Tibial artery (tissue), 4 donors: Measurements from ENCODE around the gene MGMT.

ENCODE experiments used
- DNase-seq, 2 donors: peaks; one replicate each; pipeline ENCODE4 v3.0.0-alpha.2; 2019
- H3K27ac ChIP-seq, 2 donors: fragments of 200-600 bp; sonication (generic) in 1 of 2; 1 replicate in 1 of 2; 2 replicates in 1 of 2; pipeline ENCODE4 v1.5.1; 2018 to 2019; ENCODE audit warnings: mild to moderate bottlenecking in 1 of 2
- H3K27me3 ChIP-seq, 2 donors: fragments of 200-600 bp; sonication (generic) in 1 of 2; one replicate each; pipeline versions ENCODE4 v1.5.1 to v1.6.0; 2016 to 2019
- H3K36me3 ChIP-seq, 3 donors: fragments of 200-600 bp; sonication (generic) in 2 of 3; one replicate each; pipeline ENCODE4 v1.5.1; 2016 to 2019; ENCODE audit warnings: mild to moderate bottlenecking in 2 of 3
- H3K4me1 ChIP-seq, 4 donors: fragments of 200-600 bp; sonication (generic) in 2 of 4; 1 replicate in 3 of 4; 2 replicates in 1 of 4; pipeline ENCODE4 v1.5.1; 2016 to 2019
- H3K4me3 ChIP-seq, 2 donors: fragments of 200-600 bp; sonication (generic) in 1 of 2; 1 replicate in 1 of 2; 2 replicates in 1 of 2; pipeline ENCODE4 v1.5.1; 2018 to 2019; ENCODE audit warnings: mild to moderate bottlenecking in 2 of 2
- H3K9me3 ChIP-seq, 3 donors: fragments of 200-600 bp; sonication (generic) in 1 of 3; one replicate each; pipeline ENCODE4 v1.5.1; 2016 to 2019
- intact Hi-C: fragments of 100-400 bp; cut with DNase I; formaldehyde crosslinking; loops from one replicate; pipeline ENCODE4 v1.15.0; 2023; ENCODE audit warnings: low total_unique reads
- TF ChIP-seq, protein P1 (sequence below), 2 experiments: fragments of 200-600 bp in 1 of 2; fragments of 450-650 bp in 1 of 2; IDR thresholded peaks; one replicate each; pipeline ENCODE4 v1.5.1; 2017 to 2019; ENCODE audit warnings: antibody characterized with exemption in 2 of 2, mild to moderate bottlenecking in 1 of 2, moderate library complexity in 1 of 2

The MGMT gene

DNA sequence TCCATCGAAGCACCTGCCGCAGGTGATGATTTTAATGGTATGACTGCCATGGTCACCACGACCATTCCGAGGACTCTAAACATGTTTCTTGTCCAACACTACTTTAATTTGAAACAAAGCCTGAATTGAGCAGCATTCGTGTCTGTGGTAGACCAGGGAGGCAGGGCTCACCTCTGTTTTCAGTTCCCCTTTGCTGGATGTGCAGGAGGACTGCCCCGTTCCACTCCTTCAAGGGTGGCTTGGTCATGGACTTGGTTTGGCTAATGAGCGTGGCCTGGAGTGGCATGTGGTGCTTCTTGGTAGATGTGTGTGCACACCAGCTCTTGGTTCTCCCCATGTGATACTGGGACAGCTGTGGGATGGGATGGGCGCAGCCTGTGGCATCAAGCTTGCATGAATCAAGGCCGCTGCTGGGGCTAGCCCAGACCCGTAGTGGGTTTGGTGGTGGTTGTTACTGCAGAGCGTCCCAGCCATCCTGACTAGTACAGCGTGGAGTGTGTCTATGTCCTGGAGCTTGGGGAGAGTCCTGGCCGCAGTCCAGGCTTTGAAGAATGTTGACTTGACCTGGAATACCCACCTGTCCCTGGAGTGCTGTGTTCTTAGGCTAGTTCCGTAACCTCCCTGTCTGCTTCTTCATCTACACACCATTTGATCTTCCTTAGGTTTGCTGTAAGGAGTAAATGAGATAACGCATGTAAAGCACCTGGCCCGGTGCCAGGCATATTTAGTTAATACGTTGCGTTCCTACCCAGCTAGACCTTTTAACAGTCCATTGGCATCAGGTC lies 34.8 kb downstream of the MGMT start:
- H3K27me3 ChIP-seq, result no peaks in the 10 kb centered on the region
- TF ChIP-seq, protein P1, sequence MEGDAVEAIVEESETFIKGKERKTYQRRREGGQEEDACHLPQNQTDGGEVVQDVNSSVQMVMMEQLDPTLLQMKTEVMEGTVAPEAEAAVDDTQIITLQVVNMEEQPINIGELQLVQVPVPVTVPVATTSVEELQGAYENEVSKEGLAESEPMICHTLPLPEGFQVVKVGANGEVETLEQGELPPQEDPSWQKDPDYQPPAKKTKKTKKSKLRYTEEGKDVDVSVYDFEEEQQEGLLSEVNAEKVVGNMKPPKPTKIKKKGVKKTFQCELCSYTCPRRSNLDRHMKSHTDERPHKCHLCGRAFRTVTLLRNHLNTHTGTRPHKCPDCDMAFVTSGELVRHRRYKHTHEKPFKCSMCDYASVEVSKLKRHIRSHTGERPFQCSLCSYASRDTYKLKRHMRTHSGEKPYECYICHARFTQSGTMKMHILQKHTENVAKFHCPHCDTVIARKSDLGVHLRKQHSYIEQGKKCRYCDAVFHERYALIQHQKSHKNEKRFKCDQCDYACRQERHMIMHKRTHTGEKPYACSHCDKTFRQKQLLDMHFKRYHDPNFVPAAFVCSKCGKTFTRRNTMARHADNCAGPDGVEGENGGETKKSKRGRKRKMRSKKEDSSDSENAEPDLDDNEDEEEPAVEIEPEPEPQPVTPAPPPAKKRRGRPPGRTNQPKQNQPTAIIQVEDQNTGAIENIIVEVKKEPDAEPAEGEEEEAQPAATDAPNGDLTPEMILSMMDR (IDR thresholded peaks at IDR 0.05), result no peak
- intact Hi-C loops, result no loop called here
- no peak overlapping the region for H3K4me3 ChIP-seq
- H3K27ac ChIP-seq, result no peak overlapping the region
- no peak for DNase-seq
- no peaks in the 10 kb centered on the region for H3K9me3 ChIP-seq
- H3K36me3 ChIP-seq, result peaks cover 0 to 5% (median 0%) of the 10 kb centered on the region in 3 donors
- H3K4me1 ChIP-seq, result no peaks in the 10 kb centered on the region

DNA sequence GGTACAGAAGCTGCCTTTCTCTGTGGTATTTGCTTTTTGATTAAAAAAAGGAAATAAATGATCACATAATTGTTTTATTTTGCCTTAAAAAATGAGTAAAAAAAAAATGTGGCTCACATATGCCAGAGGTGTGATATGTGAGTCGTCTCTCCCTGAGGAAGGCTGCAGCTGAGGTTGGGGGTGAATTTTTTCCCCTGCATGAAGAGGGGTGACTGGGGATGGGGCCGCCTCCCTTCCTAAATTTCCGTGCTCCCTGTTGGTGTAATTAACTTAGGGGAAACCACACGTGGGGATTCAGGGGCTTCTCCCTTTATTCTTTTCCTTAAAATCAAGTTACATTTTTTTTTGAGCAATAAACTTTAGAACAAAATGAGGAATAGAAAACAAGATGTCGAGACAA lies 35.4 kb downstream of the MGMT start:
- Histone ChIP-seq H3K27ac (no peak overlapping the region), H3K27me3 (no peaks in the 10 kb centered on the region), H3K4me3 (no peak overlapping the region), H3K4me1 (no peaks in the 10 kb centered on the region), H3K9me3 (no peaks in the 10 kb centered on the region), H3K36me3 (no peaks in the 10 kb centered on the region)
- intact Hi-C loops, result no loop called here
- no peak for DNase-seq
- TF ChIP-seq, protein P1 (IDR thresholded peaks at IDR 0.05), result no peak

DNA sequence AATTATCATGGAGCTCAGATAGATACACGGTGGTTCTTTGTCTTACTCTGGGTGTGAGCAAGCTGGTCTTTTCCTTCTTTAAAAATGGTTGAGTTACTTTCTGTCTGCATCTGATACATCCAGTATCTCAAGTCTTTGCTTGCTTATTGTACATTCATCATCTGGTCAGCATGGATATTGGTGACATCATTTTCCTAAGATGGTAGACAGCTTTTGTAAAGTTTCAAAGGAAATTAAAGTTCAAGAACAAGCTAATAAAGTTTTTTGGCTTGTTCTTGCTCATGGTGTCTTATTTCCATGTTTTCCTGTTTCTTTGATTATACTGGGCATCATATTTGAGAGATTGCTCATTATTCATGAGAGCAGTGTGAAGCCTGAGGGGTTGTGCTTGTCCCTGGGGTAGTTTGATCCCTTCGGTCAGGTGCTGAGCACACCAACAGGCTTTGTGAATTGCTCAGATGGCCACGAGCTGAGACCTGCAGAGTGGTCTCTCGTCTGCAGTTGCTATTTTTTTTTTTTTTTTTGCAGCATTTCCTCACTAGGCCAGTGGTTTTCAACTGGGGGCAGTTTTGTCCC lies 38.5 kb downstream of the MGMT start:
- Histone ChIP-seq H3K4me3 (no peak overlapping the region), H3K27me3 (no peaks in the 10 kb centered on the region), H3K4me1 (no peaks in the 10 kb centered on the region), H3K27ac (no peak overlapping the region), H3K9me3 (no peaks in the 10 kb centered on the region), H3K36me3 (no peaks in the 10 kb centered on the region)
- TF ChIP-seq, protein P1 (IDR thresholded peaks at IDR 0.05), result no peak
- intact Hi-C loops, result no loop called here
- no peak for DNase-seq

DNA sequence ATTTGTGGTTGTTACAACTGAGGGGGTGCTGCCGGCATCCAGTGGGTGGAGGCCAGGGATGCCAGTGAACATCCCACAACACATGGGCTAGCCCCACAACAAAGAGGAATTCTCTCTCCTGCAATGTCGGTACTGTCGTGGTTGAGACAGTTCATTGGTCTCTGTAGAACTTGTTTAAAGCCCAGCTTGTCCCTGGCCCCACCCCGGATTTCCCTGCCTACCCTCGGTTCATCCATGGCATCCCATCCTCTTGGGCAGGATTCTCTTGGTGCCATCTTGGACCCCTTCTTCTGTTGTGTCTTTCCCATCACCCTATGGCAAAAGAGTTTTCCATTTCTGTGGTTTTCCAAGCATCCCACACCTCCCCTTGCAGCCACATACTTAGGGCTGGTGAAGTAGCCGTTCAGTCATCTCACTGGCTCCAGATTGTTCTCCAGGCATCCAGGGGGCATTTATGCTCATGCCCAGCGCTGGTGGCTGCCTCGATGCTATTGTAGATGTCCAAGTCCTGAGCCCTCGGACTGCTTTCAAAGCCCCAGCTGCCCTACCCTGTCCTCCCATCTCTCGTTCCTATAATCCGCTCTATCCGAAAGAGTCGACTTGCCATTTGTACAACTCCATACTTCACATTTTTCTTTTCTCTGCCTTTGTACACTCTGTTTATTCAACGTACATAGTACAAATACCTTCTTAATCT lies 39.2 kb downstream of the MGMT start:
- TF ChIP-seq, protein P1 (IDR thresholded peaks at IDR 0.05), result no peak
- no peak for DNase-seq
- no peaks in the 10 kb centered on the region for H3K4me1 ChIP-seq
- no peaks in the 10 kb centered on the region for H3K27me3 ChIP-seq
- no peaks in the 10 kb centered on the region for H3K36me3 ChIP-seq
- no peak overlapping the region for H3K4me3 ChIP-seq
- intact Hi-C loops, result no loop called here
- H3K9me3 ChIP-seq, result no peaks in the 10 kb centered on the region
- no peak overlapping the region for H3K27ac ChIP-seq

DNA sequence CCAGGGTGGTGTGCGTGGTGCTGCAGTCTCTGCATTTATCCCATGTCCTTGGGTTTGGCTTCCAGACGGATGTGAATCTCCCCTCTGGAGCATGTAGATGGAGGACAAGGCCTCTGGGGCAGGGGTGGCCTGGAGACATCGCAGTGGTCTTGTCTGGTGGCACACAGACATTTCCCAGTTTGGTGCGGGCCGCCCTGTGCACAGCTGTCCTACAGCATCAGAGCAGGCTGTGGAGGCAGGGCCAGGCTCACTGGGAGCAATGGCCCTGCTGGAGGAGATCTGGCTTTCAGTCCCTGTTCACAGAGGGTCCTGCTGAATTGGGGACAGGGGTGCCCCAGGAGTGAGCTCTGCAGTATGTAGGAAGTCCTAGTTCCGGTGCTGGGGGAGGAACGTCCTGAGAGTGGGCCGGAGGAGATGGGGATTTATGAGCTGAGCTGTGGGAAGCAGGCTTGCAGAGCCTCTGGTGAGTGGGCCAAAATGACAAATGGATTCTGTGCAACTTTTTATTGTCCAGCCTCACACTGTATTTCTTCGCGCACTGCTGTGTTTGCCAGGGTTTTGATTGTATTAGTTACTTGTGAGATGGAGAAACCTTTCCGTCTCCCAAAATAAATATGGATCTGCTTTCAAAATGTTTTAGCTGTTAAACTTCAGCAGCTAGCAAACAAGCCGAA lies 40.3 kb downstream of the MGMT start:
- no peak overlapping the region for H3K27ac ChIP-seq
- no peaks in the 10 kb centered on the region for H3K36me3 ChIP-seq
- no peaks in the 10 kb centered on the region for H3K9me3 ChIP-seq
- TF ChIP-seq, protein P1 (IDR thresholded peaks at IDR 0.05), result no peak
- no peak overlapping the region for H3K4me3 ChIP-seq
- H3K4me1 ChIP-seq, result no peaks in the 10 kb centered on the region
- intact Hi-C loops, result no loop called here
- no peaks in the 10 kb centered on the region for H3K27me3 ChIP-seq
- no peak for DNase-seq
